Mucosa of descending colon (tissue), 3 donors: ENCODE measurements around the gene MANEA. TPM values are rescaled to one million over a fixed set of nuclear protein-coding genes. Genes with fewer than 3 reads are reported as not detected.
"Not testable (repeated sequence)": the region's sequence is repeated elsewhere in the genome, so short reads cannot be mapped to it uniquely, and the experiment has no call there.

ENCODE experiments used
- ATAC-seq: fragments of 200-7000 bp; cut with Tn5 transposase; one replicate; pipeline ENCODE4 v1.9.1; 2020; ENCODE audit warnings: mild to moderate bottlenecking, moderate library complexity
- DNase-seq, 3 donors: peaks; one replicate each; pipeline ENCODE4 v3.0.0-alpha.2; 2020
- H3K36me3 ChIP-seq: fragments of 200-600 bp; one replicate; pipeline ENCODE4 v1.8.0; 2021; ENCODE audit warnings: low read depth, mild to moderate bottlenecking
- H3K4me1 ChIP-seq: fragments of 200-600 bp; one replicate; pipeline ENCODE4 v1.8.0; 2021; ENCODE audit warnings: low read depth, mild to moderate bottlenecking
- H3K4me3 ChIP-seq: fragments of 200-600 bp; one replicate; pipeline ENCODE4 v1.8.0; 2021; ENCODE audit warnings: mild to moderate bottlenecking
- H3K9me3 ChIP-seq: fragments of 200-600 bp; one replicate; pipeline ENCODE4 v1.8.0; 2021; ENCODE audit warnings: mild to moderate bottlenecking
- CTCF ChIP-seq: fragments of 200-600 bp; IDR thresholded peaks from one replicate; pipeline ENCODE4 v1.8.0; 2022; ENCODE audit warnings: antibody characterized with exemption, mild to moderate bottlenecking
- intact Hi-C, 2 donors: fragments of 100-400 bp; cut with DNase I in 1 of 2; cut with micrococcal nuclease in 1 of 2; formaldehyde crosslinking; loops; one replicate each; pipeline versions ENCODE4 v1.11.0 to v1.11.1; 2022; cut with DNase I, micrococcal nuclease
- total RNA-seq, 3 donors: library from RNA; stranded (reverse); fragmentation: NEBNext Ultra II Directional in 2 of 3; extraction: Animal tissue kit (Norgen Biotek cat#: 25700) in 2 of 3; gene quantifications; one replicate each; pipeline versions ENCODE4 v1.2.1 to v1.2.4, GENCODE V29; 2021 to 2023
- donor health status: DM: no; HTN: no; CAD: no; lungs with moderate emphysema.
- donor health status: DM: no; HTN: no; CAD: no.
- donor health status: DM: no; HTN: yes; CAD: no.

MANEA gene
- total RNA-seq, 3 donors from 2014 or later, result 4.8 to 8.7 (median 5.7) TPM

- intact Hi-C loops, result no loop called here
- DNase-seq (no peak), ATAC-seq (no peak)
- H3K4me3 ChIP-seq, result no peak overlapping the region
- no peaks in the 10 kb centered on the region for H3K36me3 ChIP-seq
- no peaks in the 10 kb centered on the region for H3K9me3 ChIP-seq
- H3K4me1 ChIP-seq, result no peaks in the 10 kb centered on the region
- no peak for TF ChIP-seq CTCF
Measured at GRCh38 chr6:95551678-95552324, 25.5 kb upstream of the MANEA start.

GRCh38 chr6:95553880-95554279, 23.5 kb upstream of the MANEA start:
- ATAC-seq, result no peak
- no peak for TF ChIP-seq CTCF
- Histone ChIP-seq H3K9me3 (no peaks in the 10 kb centered on the region), H3K4me1 (no peaks in the 10 kb centered on the region), H3K36me3 (no peaks in the 10 kb centered on the region), H3K4me3 (no peak overlapping the region)
- intact Hi-C loops, result no loop called here
- no peak for DNase-seq

GRCh38 chr6:95560956-95561355, 16.4 kb upstream of the MANEA start:
- DNase-seq, H3K4me1 ChIP-seq, intact Hi-C loops, H3K4me3 ChIP-seq, H3K36me3 ChIP-seq, ATAC-seq, H3K9me3 ChIP-seq: not testable (repeated sequence)

- no peak for ATAC-seq
Measured at GRCh38 chr6:95569560-95569959, 7.8 kb upstream of the MANEA start.

GRCh38 chr6:95572098-95572497, 5.2 kb upstream of the MANEA start:
- peak; percentile 80 for ATAC-seq
- H3K9me3 ChIP-seq, result no peaks in the 10 kb centered on the region
- no peaks in the 10 kb centered on the region for H3K4me1 ChIP-seq
- no peak overlapping the region for H3K4me3 ChIP-seq
- TF ChIP-seq CTCF, result no peak
- no peaks in the 10 kb centered on the region for H3K36me3 ChIP-seq
- intact Hi-C loops, result no loop called here
- no peak for DNase-seq

More at GRCh38 chr6:95569560-95569959, 7.8 kb upstream of the MANEA start:
- no peak for DNase-seq
- no peak for TF ChIP-seq CTCF
- H3K4me1 ChIP-seq, result no peaks in the 10 kb centered on the region
- no peaks in the 10 kb centered on the region for H3K36me3 ChIP-seq
- no peak overlapping the region for H3K4me3 ChIP-seq
- H3K9me3 ChIP-seq, result no peaks in the 10 kb centered on the region
- intact Hi-C loops, result no loop called here

GRCh38 chr6:95574811-95575210, 2.5 kb upstream of the MANEA start:
- Histone ChIP-seq H3K9me3 (no peaks in the 10 kb centered on the region), H3K36me3 (no peaks in the 10 kb centered on the region), H3K4me3 (no peak overlapping the region), H3K4me1 (peaks cover 6% of the 10 kb centered on the region)
- DNase-seq (no peak), ATAC-seq (no peak)
- intact Hi-C loops, result no loop called here
- no peak for TF ChIP-seq CTCF
